ENCODE data around the gene RITA1.
A peak's percentile ranks its signal among the peaks of the same experiment; 100 is the strongest.

The RITA1 gene

GRCh38 chr12:113155060-113155459 is 30.5 kb upstream of the RITA1 start:
- no peak overlapping the region for H3K9ac ChIP-seq (ENCODE audit: low read depth, low read length)
- H3K4me3 ChIP-seq (ENCODE audit: low read depth, low read length) = no peak overlapping the region; the same call in 1 of the 2 replicates
- H3K4me1 ChIP-seq (ENCODE audit: control insufficient read depth, insufficient read depth, low read length) = peaks cover 4% of the 10 kb centered on the region
- peaks cover 48% of the 10 kb centered on the region for H3K27me3 ChIP-seq (ENCODE audit: control insufficient read depth, insufficient read depth, low read length)
- no peaks in the 10 kb centered on the region for H3K9me3 ChIP-seq (ENCODE audit: control insufficient read depth, insufficient read depth, low read length)
- H3K36me3 ChIP-seq (ENCODE audit: control insufficient read depth, insufficient read depth, low read length) = peaks cover 25% of the 10 kb centered on the region
- no peak overlapping the region for H3K27ac ChIP-seq (ENCODE audit: low read depth, low read length)

- H3K9me3 ChIP-seq (ENCODE audit: control insufficient read depth, insufficient read depth, low read length) = no peaks in the 10 kb centered on the region
- H3K36me3 ChIP-seq (ENCODE audit: control insufficient read depth, insufficient read depth, low read length) = peaks cover 31% of the 10 kb centered on the region
- H3K4me1 ChIP-seq (ENCODE audit: control insufficient read depth, insufficient read depth, low read length) = no peaks in the 10 kb centered on the region
- no peak overlapping the region for H3K4me3 ChIP-seq (ENCODE audit: low read depth, low read length)
- no peak overlapping the region for H3K27ac ChIP-seq (ENCODE audit: low read depth, low read length)
- no peak overlapping the region for H3K9ac ChIP-seq (ENCODE audit: low read depth, low read length)
- peaks cover 42% of the 10 kb centered on the region for H3K27me3 ChIP-seq (ENCODE audit: control insufficient read depth, insufficient read depth, low read length)
Observed at GRCh38 chr12:113155646-113156045, 29.9 kb upstream of the RITA1 start.

- H3K9me3 ChIP-seq (ENCODE audit: control insufficient read depth, insufficient read depth, low read length) = no peaks in the 10 kb centered on the region
- H3K4me1 ChIP-seq (ENCODE audit: control insufficient read depth, insufficient read depth, low read length) = peaks cover 10% of the 10 kb centered on the region
- no peak overlapping the region for H3K4me3 ChIP-seq (ENCODE audit: low read depth, low read length)
- H3K27ac ChIP-seq (ENCODE audit: low read depth, low read length) = no peak overlapping the region
- peaks cover 30% of the 10 kb centered on the region for H3K27me3 ChIP-seq (ENCODE audit: control insufficient read depth, insufficient read depth, low read length)
- no peak overlapping the region for H3K9ac ChIP-seq (ENCODE audit: low read depth, low read length)
- H3K36me3 ChIP-seq (ENCODE audit: control insufficient read depth, insufficient read depth, low read length) = peaks cover 40% of the 10 kb centered on the region
Observed at GRCh38 chr12:113157218-113157859, 28.2 kb upstream of the RITA1 start.

GRCh38 chr12:113158439-113159203 is 26.9 kb upstream of the RITA1 start:
- H3K4me1 ChIP-seq (ENCODE audit: control insufficient read depth, insufficient read depth, low read length) = peaks cover 11% of the 10 kb centered on the region
- no peak overlapping the region for H3K4me3 ChIP-seq (ENCODE audit: low read depth, low read length)
- peaks cover 53% of the 10 kb centered on the region for H3K36me3 ChIP-seq (ENCODE audit: control insufficient read depth, insufficient read depth, low read length)
- no peaks in the 10 kb centered on the region for H3K9me3 ChIP-seq (ENCODE audit: control insufficient read depth, insufficient read depth, low read length)
- H3K27me3 ChIP-seq (ENCODE audit: control insufficient read depth, insufficient read depth, low read length) = peaks cover 18% of the 10 kb centered on the region
- no peak overlapping the region for H3K9ac ChIP-seq (ENCODE audit: low read depth, low read length)
- no peak overlapping the region for H3K27ac ChIP-seq (ENCODE audit: low read depth, low read length)

- Histone ChIP-seq H3K4me1 (ENCODE audit: control insufficient read depth, insufficient read depth, low read length) (peaks cover 11% of the 10 kb centered on the region), H3K27me3 (ENCODE audit: control insufficient read depth, insufficient read depth, low read length) (peaks cover 5% of the 10 kb centered on the region; the same call in 1 of the 2 replicates), H3K36me3 (ENCODE audit: control insufficient read depth, insufficient read depth, low read length) (peaks cover 61% of the 10 kb centered on the region), H3K27ac (ENCODE audit: low read depth, low read length) (no peak overlapping the region), H3K9ac (ENCODE audit: low read depth, low read length) (no peak overlapping the region), H3K4me3 (ENCODE audit: low read depth, low read length) (no peak overlapping the region), H3K9me3 (ENCODE audit: control insufficient read depth, insufficient read depth, low read length) (no peaks in the 10 kb centered on the region)
Observed at GRCh38 chr12:113159937-113160336, 25.6 kb upstream of the RITA1 start.

GRCh38 chr12:113161415-113162016 is 24.0 kb upstream of the RITA1 start:
- peak overlapping the region; percentile 73 for H3K27ac ChIP-seq (ENCODE audit: low read depth, low read length)
- peaks cover 11% of the 10 kb centered on the region for H3K4me1 ChIP-seq (ENCODE audit: control insufficient read depth, insufficient read depth, low read length)
- no peaks in the 10 kb centered on the region for H3K27me3 ChIP-seq (ENCODE audit: control insufficient read depth, insufficient read depth, low read length)
- H3K36me3 ChIP-seq (ENCODE audit: control insufficient read depth, insufficient read depth, low read length) = peaks cover 77% of the 10 kb centered on the region
- no peak overlapping the region; the same call in 1 of the 2 replicates for H3K4me3 ChIP-seq (ENCODE audit: low read depth, low read length)
- no peaks in the 10 kb centered on the region for H3K9me3 ChIP-seq (ENCODE audit: control insufficient read depth, insufficient read depth, low read length)
- H3K9ac ChIP-seq (ENCODE audit: low read depth, low read length) = no peak overlapping the region

GRCh38 chr12:113162102-113163029 is 23.2 kb upstream of the RITA1 start:
- Histone ChIP-seq H3K9me3 (ENCODE audit: control insufficient read depth, insufficient read depth, low read length) (no peaks in the 10 kb centered on the region), H3K4me1 (ENCODE audit: control insufficient read depth, insufficient read depth, low read length) (peaks cover 11% of the 10 kb centered on the region), H3K36me3 (ENCODE audit: control insufficient read depth, insufficient read depth, low read length) (peaks cover 86% of the 10 kb centered on the region), H3K27me3 (ENCODE audit: control insufficient read depth, insufficient read depth, low read length) (no peaks in the 10 kb centered on the region), H3K27ac (ENCODE audit: low read depth, low read length) (peak overlapping the region; percentile 73), H3K9ac (ENCODE audit: low read depth, low read length) (no peak overlapping the region), H3K4me3 (ENCODE audit: low read depth, low read length) (no peak overlapping the region; the same call in 1 of the 2 replicates)

GRCh38 chr12:113163030-113163360 is 22.5 kb upstream of the RITA1 start:
- no peaks in the 10 kb centered on the region for H3K9me3 ChIP-seq (ENCODE audit: control insufficient read depth, insufficient read depth, low read length)
- no peak overlapping the region for H3K27ac ChIP-seq (ENCODE audit: low read depth, low read length)
- peaks cover 11% of the 10 kb centered on the region for H3K4me1 ChIP-seq (ENCODE audit: control insufficient read depth, insufficient read depth, low read length)
- no peak overlapping the region for H3K4me3 ChIP-seq (ENCODE audit: low read depth, low read length)
- no peak overlapping the region for H3K9ac ChIP-seq (ENCODE audit: low read depth, low read length)
- H3K27me3 ChIP-seq (ENCODE audit: control insufficient read depth, insufficient read depth, low read length) = no peaks in the 10 kb centered on the region
- peaks cover 86% of the 10 kb centered on the region for H3K36me3 ChIP-seq (ENCODE audit: control insufficient read depth, insufficient read depth, low read length)

GRCh38 chr12:113164014-113164413 is 21.5 kb upstream of the RITA1 start:
- H3K27me3 ChIP-seq (ENCODE audit: control insufficient read depth, insufficient read depth, low read length) = no peaks in the 10 kb centered on the region
- no peak overlapping the region for H3K4me3 ChIP-seq (ENCODE audit: low read depth, low read length)
- no peak overlapping the region for H3K27ac ChIP-seq (ENCODE audit: low read depth, low read length)
- H3K36me3 ChIP-seq (ENCODE audit: control insufficient read depth, insufficient read depth, low read length) = peaks cover 86% of the 10 kb centered on the region
- no peaks in the 10 kb centered on the region for H3K9me3 ChIP-seq (ENCODE audit: control insufficient read depth, insufficient read depth, low read length)
- peaks cover 11% of the 10 kb centered on the region for H3K4me1 ChIP-seq (ENCODE audit: control insufficient read depth, insufficient read depth, low read length)
- H3K9ac ChIP-seq (ENCODE audit: low read depth, low read length) = no peak overlapping the region

GRCh38 chr12:113165521-113166450 is 19.7 kb upstream of the RITA1 start:
- Histone ChIP-seq H3K27me3 (ENCODE audit: control insufficient read depth, insufficient read depth, low read length) (no peaks in the 10 kb centered on the region), H3K36me3 (ENCODE audit: control insufficient read depth, insufficient read depth, low read length) (peaks cover 85% of the 10 kb centered on the region), H3K27ac (ENCODE audit: low read depth, low read length) (peak overlapping the region; percentile 51), H3K9ac (ENCODE audit: low read depth, low read length) (no peak overlapping the region), H3K4me3 (ENCODE audit: low read depth, low read length) (no peak overlapping the region), H3K4me1 (ENCODE audit: control insufficient read depth, insufficient read depth, low read length) (peaks cover 11% of the 10 kb centered on the region), H3K9me3 (ENCODE audit: control insufficient read depth, insufficient read depth, low read length) (no peaks in the 10 kb centered on the region)
